HG03175 (cell line): ENCODE measurements around the gene VIT.

ENCODE experiments used
- ATAC-seq: cut with Tn5 transposase; IDR thresholded peaks from one replicate; pipeline ENCODE4 v1.9.1; 2021; ENCODE audit warnings: mild to moderate bottlenecking, moderate library complexity; ENCODE audit not compliant: unreplicated experiment

Gene VIT

DNA sequence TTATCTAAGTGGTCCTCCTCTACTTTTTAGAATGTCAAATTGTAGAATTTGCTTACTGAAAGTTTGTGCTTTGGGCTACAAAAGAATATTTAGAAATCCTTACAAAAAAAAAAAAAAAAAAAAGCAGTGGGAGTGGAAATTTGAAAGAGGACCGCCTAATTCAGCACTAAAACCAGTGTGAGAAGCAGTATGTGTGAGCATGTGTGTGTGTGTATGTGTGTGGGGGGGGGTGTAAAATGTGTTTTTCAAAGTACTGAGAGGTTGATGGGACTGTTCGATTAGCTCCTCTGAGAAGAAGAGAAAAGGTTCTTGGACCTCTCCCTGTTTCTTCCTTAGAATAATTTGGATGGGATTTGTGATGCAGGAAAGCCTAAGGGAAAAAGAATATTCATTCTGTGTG, at the start of gene VIT:
TSS of gene VIT (plus strand) at position 175 of the 400 bp plus-strand sequence. CDS start 19,664 bp downstream, outside the sequence.
- no peak for ATAC-seq

- peak; percentile 84 for ATAC-seq
Observed at GRCh38 chr2:36650031-36650829, 46.3 kb upstream of the VIT start.

DNA sequence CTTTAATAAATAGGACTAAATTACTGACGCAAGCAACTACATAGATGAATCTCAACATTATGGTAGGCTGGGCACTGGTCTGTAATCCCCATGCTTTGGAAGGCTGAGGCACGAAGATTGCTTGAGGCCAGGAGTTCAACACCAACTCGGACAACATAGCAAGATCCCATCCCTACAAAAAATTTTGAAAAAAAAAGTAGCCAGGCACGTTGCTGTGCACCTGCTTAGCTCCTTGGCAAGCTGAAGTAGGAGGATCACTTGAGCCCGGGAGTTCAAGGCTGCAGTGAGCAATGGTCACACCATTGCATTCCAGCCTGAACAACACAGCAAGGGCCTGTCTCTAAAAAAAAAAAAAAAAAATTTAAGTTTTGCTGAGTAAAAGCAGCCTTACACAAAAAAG, 43.4 kb upstream of the VIT start:
- no peak for ATAC-seq

- ATAC-seq, result no peak
Observed at GRCh38 chr2:36653967-36654694, 42.4 kb upstream of the VIT start.

- ATAC-seq, result no peak
Observed at GRCh38 chr2:36655453-36655852, 41.1 kb upstream of the VIT start.

DNA sequence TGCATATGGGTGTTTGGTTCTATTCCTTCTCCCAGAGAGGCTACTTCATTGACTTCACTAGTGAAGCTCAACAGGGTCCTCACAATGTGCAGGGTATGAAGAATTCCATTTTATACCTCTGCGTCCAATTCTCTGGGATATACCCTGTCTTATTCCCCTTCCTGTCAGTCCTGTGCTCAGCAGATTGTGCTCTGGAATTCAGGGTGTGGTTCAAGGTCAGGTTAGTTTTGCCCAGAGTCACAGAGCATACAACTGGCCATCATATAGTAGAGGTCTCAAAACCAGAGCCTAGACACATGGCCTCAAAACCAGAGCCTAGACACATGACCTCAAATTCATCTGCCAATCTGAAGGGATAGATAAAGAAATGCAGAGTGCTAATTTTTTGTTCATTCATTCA, 38.8 kb upstream of the VIT start:
- ATAC-seq, result no peak

- no peak for ATAC-seq
Observed at GRCh38 chr2:36658277-36658748, 38.2 kb upstream of the VIT start.

GRCh38 chr2:36659218-36659617, 37.3 kb upstream of the VIT start:
- no peak for ATAC-seq

GRCh38 chr2:36659872-36660312, 36.6 kb upstream of the VIT start:
- peak; percentile 45 for ATAC-seq

- no peak for ATAC-seq
Observed at GRCh38 chr2:36662638-36663037, 33.9 kb upstream of the VIT start.

DNA sequence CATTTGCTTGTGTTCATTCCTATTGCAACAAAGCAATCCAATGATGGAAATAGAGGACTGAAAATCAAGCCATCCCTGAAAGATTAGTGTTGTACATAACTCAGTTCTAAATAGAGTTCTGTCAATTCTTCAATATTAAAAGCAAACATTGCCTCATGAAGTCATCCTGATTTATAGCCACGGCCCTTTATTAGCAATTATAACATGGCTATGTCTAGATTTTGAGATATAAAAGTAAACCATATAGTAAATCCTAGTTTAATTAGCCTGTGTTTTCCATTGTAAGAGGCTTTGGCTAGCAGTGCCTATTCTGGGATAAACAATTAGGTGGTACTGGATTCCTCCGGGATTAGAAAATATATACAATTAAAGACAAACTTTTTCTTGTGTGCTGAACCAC, 33.2 kb upstream of the VIT start:
- no peak for ATAC-seq

GRCh38 chr2:36663851-36664695, 32.4 kb upstream of the VIT start:
- peak; percentile 85 for ATAC-seq

- ATAC-seq, result no peak
Observed at GRCh38 chr2:36664696-36665076, 31.8 kb upstream of the VIT start.

DNA sequence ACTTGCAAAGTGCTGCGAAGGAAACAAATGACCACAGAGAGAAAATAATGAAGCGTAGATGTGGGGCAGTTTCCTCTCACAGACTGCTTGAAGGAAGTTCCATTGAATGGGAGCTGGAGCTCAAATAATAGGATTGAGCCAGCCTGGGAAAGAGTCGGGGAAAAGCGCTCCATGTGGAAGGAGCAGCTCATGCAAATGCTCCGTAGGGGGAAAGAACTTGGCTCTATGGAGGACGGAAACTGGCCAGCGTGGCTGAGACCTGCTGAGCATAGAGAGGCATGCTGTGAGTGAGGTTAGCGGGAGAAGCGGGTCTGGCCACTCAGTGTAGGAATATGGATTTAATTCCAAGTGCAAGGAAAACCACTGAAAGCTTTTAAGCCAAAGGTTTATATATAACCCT, 28.6 kb upstream of the VIT start:
- no peak for ATAC-seq

- ATAC-seq, result no peak
Observed at GRCh38 chr2:36670881-36671595, 25.5 kb upstream of the VIT start.

GRCh38 chr2:36671731-36672130, 24.8 kb upstream of the VIT start:
- no peak for ATAC-seq

DNA sequence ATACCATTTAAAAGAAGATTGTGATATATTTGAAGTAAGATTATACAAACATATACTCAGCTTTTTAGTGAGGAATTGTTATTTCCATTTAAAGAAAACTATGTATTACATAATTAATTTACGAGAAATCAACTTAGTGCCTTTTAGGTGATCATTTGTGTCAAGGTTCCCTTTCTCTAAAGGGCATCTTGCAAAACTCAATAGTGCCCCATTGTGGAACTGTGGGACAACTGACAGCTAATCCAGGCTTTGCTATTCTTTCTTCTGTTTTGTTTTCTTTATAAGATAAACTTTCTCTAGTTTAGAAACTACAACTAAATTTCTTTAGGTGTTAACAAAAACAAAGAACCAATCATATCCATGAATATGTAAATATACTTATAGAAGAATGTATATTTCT, 24.3 kb upstream of the VIT start:
- ATAC-seq, result no peak

- no peak for ATAC-seq
Observed at GRCh38 chr2:36675579-36676282, 20.8 kb upstream of the VIT start.

DNA sequence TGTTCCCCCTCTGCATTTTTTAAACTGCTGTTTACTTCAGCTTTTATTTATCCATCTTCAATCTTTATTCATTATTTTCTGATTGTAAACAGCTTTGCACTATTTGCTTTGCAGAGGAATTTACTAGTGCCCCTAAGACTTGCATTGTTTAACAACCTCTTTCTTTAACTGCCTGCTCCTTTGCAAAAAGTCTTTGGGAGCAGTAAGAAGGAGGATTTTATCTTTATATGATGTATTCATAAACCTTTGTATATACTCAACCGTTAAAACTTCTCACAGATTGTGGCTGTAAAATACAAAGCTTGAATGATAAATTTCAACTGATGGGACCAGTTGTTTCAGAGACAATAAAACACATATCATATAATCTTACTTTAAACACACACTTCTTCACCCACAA, 20.1 kb upstream of the VIT start:
- ATAC-seq, result no peak

GRCh38 chr2:36677386-36677785, 19.1 kb upstream of the VIT start:
- no peak for ATAC-seq
